HG03342 (cell line): ENCODE data around the gene VPS37B.

Source experiments
- ATAC-seq: cut with Tn5 transposase; IDR thresholded peaks from one replicate; pipeline ENCODE4 v1.9.1; 2021; ENCODE audit warnings: mild to moderate bottlenecking, moderate library complexity; ENCODE audit not compliant: unreplicated experiment

VPS37B gene

DNA sequence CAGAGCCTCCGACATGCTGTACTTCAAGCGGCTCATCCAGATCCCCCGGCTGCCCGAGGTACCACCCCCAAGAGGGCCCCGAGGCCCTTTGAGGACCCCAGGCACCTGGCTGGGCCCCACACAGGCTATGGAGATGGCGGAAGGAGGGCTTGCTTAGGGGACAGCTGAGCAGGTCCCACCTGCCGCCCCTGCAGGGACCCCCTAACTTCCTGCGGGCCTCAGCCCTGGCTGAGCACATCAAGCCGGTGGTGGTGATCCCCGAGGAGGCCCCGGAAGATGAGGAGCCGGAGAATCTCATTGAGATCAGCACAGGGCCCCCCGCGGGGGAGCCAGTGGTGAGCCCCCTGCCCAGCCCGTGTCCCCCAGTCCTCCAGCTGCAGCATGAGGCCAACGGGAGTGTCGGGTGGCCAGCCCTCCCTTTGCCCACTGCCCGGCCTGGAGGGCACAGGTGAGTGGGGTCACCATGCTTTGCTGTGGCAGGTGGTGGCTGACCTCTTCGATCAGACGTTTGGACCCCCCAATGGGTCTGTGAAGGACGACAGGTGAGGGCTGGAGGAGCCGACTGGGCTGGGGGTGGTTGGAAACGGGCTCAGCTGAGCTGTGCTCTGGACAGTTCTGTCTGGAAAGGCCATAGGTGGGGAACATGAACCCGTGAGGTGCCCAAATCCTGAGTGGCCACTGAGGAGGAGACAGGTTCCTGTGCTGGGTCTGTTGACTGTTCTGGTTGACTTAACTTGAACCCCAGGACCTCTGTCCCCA is 40.7 kb downstream of the VPS37B start:
- no peak for ATAC-seq

DNA sequence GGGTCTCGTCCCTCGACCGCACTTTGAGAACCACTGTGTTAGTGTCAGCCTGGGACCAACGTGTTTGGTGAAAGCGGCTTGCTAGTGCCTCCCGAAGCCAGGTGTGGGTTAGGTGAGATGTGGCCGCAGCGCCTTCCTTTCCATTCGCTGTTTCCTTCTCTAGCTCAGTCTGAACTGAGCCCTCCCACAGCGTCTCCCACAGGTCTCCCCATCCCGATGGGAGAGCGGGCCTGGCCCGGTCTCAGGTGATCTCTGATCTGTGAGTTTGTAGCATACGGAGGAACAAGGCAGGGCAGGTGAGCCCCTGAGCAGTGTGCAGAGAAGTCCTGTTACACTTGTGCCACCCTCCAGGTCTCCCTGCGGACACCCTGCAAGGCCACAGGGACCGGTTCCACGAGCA is 41.4 kb downstream of the VPS37B start:
- ATAC-seq = no peak

DNA sequence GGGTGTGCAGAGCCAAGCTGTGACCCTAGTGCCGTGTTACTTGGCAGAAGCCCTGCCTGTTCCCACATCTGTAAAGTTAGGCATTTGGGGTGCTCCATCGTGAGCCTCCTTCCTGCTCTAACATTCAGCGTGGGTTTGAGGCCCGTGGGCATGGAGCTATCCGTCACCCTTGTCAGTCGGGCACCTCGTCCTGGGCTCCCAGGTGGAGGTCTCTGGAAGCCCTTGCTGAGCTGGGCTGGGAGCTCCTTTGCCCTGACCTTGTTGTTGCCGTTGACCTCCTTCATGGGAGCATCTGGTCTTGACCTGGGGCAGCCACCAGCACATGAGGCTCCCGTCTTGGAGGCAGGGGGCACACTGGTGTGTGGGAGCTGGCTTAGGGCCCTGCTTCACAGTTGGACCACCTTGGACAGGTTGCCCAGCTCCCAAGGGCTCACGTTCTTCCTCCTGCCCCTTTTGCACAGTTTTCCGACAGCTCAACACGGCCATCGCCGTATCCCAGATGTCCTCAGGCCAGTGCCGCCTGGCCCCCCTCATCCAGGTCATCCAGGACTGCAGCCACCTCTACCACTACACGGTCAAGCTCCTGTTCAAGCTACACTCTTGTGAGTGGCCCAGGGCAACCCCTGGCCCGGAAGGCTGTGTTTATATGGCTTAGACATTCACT is 42.2 kb downstream of the VPS37B start:
- ATAC-seq = no peak

DNA sequence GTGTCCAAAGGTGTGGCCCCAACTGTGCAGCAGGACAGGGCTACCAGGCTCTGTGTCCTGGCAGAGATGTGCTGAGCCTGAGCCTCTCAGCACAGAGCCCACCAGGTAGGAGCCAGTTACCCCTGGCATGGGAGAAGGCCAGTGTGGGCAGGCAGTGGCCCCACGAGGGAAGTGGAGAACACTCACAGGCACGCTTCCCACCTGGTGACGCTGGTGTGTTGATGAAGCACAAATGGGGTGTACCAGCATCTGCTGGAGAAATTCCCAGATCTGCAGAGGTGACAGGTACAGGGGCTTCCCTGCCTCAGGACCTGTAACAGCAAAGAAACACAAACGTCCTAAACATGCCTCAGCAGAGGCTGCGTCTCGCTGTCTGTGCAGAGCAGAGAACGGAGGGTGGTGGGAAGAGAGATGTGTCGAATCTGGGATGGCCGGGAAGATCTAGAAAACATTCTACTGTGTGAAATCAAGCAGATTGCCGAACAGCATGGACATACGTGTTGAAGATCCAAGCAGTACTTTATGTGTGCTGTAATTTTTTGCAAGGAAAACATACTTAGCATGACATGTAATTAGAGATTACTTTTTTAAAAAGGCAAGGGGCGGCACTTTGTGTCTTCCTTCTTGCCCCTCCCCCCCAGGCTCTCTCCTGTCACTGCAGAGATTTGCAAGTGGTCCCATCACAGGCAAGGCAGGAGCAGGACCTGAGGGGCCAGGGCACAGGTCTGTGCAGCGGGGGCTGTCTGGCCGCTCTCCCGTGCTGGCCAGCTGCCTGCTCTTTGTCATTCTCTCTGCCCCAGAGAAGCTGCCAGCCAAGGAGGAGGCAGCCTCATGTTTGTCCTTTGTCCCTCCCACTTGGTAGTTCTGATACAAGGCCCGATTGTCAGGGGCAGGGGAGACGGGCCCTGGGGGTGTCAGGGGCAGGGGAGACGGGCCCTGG is 43.3 kb downstream of the VPS37B start:
- ATAC-seq = no peak

DNA sequence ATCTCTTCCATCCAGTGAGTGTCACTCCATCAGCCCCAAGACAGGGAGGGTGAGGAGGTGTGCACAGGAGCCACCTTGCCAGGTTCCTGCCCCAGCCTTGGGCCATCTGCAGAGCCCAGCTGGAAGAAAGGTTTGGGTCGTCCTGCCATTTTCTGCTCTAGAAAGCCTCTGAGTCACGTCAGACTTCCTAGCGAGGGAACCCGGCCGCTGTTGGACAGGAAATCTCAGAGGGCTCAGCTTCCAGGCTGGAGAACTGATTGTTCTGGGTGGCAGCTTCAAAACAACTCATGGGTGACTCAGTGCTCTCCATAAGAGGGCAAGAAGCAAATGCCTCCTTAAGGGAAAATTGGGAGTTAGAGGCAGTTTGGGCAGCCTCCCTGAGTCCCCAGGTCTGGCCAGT is 44.1 kb downstream of the VPS37B start:
- no peak for ATAC-seq

DNA sequence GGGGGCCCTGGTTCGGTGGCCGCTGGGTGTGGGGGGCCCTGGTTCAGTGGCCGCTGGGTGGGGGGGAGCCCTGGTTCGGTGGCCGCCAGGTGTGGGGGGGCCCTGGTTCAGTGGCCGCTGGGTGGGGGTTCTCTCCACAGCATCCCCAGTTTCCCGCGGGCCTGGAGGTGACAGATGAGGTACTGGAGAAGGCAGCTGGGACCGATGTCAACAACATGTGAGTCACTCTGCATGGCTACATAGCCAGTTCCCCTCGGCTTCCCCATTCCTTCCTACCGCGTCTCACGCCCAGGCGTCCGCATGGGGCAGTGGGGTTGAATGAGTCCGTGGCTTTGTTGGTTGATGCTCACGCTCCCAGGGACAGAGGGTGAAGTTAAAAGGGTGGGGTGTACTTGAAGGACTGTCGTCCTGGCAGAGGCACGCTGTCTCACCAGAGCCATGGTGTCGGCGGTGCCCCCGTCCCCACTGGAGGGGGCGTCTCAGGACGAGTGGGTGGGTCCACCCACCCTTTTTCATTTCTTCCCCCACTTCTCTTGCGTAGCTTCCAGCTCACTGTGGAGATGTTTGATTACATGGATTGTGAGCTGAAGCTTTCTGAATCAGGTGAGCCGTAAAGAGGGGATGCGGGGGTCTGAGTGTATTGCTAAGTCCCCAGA is 45.1 kb downstream of the VPS37B start:
- ATAC-seq = no peak

DNA sequence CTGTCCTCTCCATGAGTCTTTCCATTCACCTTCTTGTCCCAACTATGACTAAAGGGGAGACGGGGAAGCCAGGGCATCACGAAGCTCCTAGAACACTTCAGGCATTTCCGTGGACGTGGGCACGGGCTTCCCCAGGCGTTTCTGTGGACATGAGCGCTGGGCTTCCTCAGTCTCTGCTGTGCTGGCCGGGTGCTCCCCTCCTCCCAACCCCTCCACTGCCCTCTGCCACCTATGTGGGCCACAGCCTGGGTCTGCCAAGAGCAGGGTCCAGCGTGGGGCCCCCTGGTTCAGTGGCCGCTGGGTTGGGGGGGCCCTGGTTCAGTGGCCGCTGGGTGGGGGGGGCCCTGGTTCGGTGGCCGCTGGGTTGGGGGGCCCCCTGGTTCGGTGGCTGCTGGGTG is 45.9 kb downstream of the VPS37B start:
- no peak for ATAC-seq

DNA sequence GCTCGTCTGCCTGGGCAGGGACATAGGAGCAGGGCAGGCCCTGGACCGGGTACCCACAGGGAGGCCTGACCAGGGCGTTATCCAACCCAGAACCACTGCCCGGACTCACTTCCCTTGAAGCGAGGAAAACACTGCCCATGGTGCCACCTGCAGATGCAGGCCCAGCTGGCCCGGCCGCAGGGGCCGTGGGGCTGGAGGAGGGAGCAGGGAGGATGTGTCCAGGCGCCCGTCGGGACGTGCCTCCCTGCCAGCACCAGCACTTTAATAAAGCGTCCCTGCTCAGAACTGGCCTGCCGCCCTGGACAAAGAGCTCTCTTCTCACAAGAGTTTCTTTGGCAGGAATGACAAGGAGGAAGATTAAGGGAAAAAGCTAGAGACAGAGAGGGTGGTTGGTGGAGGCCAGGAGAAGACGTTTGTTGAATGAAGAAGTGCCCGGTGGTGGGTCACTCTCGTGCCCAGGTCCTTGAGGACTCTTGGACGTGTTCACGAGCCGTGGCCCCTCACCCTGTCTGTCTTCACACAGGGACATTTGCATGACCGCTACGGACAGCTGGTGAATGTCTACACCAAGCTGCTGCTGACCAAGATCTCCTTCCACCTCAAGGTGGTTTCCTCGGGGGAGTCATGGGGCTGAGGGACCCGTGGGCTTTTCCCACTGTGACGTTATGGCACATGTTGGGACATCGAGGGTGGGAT is 46.4 kb downstream of the VPS37B start:
- no peak for ATAC-seq

DNA sequence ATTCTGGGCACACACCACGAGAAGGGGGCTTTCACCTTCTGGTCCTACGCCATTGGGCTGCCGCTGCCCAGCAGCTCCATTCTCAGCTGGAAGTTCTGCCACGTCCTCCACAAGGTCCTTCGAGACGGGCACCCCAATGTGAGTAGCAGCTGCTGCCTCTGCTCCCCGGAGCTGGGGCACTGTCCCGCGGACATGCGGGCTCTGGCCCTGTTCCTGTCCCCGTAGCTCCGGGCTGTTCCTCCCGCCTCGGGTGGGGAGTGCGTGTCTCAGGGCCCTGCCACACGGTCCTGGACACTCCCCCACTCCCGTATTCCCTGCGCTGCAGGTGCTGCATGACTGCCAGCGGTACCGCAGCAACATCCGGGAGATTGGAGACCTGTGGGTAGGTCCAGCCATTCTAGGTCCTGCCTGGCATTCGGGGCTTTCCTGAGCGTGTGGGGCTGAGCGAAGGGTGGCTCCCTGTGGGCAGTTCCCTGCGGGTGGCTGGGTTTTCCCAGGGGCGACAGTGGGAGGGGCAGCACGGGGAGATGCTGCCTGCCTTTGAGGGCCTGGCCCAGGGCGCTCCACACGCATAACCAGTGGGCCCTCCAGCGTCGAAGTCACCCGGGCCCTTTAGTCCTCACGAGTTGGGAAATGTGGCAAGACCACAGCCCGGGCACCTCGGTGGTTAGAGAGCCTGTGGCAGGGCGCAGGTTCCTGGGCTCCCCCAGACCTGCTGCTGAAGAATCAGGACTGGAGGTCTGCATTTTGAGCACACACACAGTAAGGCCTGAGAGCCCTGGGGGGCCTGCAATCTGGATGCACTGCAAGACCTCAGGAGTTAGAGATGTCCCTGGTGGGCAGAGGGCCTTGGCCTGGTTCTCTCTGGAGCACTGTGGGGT is 47.2 kb downstream of the VPS37B start:
- ATAC-seq = no peak

DNA sequence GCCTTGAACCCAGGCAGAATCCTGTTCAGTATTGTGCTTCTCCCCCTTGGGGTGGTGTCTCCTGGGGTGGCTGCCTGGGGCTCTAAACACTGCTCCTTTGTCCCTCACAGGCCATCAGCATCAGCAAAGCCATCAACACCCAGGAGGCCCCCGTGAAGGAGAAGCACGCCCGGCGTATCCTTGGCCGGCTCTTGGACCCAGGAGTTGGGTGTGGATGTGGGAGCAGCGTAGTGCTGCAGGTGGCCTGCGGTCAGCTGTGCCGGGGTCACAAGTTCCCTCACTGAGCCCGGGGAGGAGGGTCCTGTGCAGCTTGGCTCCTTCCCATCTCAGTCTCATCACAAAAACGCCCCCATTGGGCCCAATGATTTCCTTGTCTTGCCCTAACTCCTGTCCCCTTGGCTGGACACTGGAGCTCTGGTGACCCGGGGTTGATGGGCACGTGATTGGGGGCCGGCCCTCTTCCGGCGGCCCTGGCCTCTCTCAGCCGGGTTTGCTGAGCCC is 48.0 kb downstream of the VPS37B start:
- ATAC-seq = no peak

DNA sequence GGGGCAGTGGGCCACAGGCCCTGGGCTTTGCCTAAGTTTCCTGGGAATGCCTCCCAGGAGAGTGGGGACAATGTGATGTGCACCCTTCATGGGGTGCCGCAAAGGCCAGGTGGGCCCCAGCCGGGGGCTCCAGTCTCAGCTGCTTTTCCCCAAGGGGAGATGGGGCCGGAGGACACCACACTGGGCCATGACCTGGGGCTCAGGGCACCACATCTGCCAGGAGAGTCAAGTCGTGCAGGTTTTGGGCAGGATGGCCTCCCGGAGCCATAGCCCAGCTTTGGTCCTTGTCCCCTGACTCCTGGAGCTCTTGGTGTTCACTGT is 48.4 kb downstream of the VPS37B start:
- no peak for ATAC-seq

DNA sequence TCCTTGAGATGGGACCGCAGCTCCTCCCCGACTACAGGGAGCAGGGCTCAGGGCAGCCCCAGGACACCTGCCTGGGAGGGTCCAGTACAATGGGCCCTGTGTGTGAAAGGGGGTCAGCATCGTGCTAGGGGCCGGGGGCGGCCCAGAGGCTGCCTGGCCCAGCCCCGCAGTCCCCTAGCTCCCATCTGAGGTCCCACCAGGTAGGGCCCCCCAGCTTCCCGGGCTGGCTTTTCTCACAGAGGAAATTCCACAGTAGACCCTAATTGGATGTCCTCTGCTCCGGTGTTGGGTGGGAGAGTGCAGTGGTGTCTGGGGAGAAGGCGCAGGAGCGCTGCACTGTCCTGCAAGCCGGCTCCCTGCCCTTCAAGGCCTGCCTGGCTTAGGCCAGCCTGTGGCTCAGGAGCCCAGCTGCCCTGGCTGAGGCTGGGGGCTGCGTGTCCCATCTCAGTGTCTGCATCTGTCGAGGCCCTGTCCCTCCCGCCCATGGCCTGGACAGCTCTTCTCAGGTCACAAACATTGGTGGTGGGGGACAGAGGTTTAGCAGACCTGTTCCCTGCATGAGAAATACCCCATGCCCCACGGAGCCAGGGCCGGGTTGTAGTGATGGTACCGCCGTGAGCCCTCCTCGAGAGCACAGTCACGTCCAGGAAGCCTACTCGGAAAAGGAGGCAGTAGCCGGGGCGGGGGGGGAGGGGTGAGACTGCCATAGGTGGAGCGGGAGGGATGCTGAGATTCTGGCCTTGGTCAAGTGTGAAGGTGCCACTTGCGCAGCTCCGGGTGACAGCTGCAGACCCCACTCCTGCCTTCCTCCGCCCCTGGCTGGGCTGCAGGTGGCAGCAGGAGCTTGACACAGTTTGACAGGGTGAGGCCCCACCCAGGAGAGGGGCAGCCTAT is 49.1 kb downstream of the VPS37B start:
- no peak for ATAC-seq

DNA sequence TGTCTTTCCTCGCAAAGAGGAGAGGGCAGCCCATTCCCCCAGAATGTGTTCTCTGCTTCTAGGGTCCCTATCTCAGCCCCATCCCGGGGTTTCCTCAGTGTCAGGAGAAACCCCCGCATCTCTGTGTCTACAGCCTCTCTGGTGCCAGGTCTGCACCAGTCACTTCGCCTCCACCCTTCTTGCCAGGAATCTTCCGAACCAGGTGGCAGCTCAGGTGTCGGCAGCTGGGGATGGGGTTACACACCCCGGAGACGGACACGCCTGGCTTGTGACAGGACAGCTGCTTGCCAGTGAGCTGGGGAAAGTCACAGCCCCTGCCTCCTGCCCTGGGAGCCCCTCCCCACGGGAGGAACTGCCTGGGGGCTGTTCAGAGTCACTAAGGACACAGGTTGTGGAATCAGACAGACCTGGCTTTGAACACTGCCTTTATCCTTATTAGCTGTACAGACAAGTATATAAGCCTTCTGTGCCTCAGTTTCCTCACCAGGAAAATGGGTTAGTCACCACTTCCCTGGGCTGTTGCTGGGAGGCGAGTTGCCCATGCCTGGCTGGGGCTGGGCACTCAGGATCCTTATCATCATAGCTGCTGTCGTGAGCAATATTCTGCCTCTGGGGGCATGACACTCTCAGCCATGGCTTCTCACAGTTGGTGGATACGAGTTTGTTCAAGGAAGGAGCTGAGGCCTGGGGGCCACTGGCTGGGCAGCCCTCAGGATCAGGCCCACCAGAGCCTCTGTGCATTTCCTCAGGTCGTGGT is 49.9 kb downstream of the VPS37B start:
- no peak for ATAC-seq

DNA sequence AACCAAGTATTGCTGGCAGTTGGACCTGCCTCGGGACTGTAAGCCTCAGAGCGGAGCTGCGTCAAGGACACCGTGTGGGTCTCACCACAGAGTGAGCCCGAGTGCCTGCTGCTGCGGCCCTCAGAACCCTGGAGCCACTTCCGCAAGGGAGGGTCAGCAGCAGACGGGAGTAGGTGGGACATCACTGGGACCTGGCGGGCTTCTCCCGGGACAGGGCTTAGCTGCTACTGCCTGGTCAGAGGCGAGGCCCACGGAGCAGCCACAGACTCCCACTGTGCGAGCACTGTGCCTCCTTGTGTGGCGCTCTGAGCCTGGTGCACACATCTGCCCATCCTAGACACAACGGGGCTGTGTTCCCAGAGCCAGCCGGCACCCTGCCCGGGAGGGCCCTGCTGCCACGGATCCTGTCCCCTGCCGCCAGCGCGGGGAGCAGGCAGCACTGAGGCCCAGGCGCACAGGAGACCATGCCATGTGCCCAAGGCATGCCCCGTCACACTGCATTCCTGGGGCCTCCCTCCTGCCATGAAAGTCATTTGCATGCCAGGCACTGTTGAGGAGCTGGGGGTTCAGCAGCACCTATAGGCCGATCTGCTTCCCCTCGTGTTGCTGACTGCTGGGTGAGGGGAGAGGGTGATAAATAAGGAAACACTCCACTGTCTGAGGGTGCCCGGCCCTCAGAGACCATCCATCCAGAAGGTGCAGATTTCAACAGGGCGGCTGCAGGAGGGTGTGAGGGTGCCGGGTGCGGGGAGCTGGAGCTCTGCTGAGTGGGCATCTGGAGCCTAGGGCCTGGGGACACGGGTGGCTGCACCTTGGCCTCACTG is 50.7 kb downstream of the VPS37B start:
- ATAC-seq = no peak

DNA sequence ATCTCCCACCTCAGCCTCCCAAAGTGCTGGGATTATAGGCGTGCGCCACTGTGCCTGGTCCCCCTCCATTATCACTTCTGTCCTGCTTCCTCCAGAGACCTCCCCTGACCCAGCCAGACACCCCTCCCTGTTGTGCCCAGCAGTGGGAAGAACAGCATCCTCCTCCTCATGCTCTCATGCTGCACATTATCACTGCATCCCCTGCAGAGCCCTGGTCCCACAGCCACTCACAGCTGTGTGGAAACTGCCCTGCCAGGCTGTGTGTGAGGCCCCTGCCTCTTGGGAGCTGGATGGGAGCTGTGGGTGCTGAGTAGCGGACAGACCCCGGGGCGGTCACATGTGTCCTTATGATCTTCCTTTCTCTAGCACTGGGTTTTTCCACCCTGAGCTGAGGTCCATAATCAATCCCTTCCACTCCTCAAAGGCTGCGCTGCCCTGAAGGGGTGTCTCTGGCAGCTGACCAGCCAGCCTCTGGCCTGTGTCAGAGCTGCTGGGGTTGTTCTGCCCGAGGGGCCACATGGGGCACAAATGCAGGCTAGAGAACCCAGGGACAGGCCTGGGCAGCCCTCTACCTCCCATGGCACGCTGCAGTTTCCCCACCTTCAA is 51.5 kb downstream of the VPS37B start:
- no peak for ATAC-seq

DNA sequence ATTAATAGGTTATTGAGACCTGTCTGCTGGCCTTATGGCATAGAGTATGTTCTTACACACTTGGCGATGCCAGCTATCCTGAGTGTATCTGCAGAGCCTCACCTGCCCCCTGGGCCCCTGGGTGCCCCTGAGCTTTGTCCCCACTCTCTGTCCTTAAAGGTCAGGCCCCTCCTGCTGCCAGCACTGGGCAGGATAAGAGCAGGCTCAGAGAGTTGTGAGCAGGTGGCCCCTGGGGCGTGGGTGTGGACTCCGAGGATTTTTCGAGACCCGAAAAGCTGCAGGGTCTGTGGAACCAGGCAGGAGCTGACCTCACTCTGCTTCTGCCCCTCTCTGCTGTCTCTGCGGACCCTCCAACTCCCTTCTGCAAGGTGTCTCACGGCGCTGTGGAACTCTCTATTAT is 52.5 kb downstream of the VPS37B start:
- no peak for ATAC-seq
